DOHH2 (cell line): ENCODE measurements around the gene B3GNT8.

Source experiments
- H3F3A ChIP-seq: fragments of 200-600 bp; sonication (generic), shearing (Covaris generic); 2 replicates; pipeline ENCODE4 v1.6.0; 2016; ENCODE audit warnings: antibody characterized with exemption, mild to moderate bottlenecking; ENCODE audit not compliant: control insufficient read depth, insufficient read depth
- H3K27ac ChIP-seq: fragments of 200-600 bp; sonication (generic); 2 replicates; pipeline ENCODE4 v1.5.1; 2014; ENCODE audit warnings: low read depth, mild to moderate bottlenecking, low read length, moderate library complexity
- H3K27me3 ChIP-seq: fragments of 200-600 bp; sonication (generic); 2 replicates; pipeline ENCODE4 v1.6.1; 2014; ENCODE audit warnings: mild to moderate bottlenecking, low read length, mixed read lengths; ENCODE audit not compliant: control insufficient read depth
- H3K36me3 ChIP-seq: fragments of 200-600 bp; sonication (generic); 2 replicates; pipeline ENCODE4 v1.6.1; 2014; ENCODE audit warnings: mild to moderate bottlenecking, low read length, moderate library complexity, mixed read lengths; ENCODE audit not compliant: control insufficient read depth
- H3K4me1 ChIP-seq: fragments of 200-600 bp; sonication (generic); 2 replicates; pipeline ENCODE4 v1.6.1; 2014; ENCODE audit warnings: mild to moderate bottlenecking, low read length, mixed read lengths; ENCODE audit not compliant: control insufficient read depth
- H3K4me2 ChIP-seq: fragments of 200-600 bp; sonication (generic); 2 replicates; pipeline ENCODE4 v1.6.0; 2014; ENCODE audit warnings: mild to moderate bottlenecking, low read length, moderate library complexity
- H3K4me3 ChIP-seq: fragments of 200-600 bp; sonication (generic); 2 replicates; pipeline ENCODE4 v1.5.1; 2014; ENCODE audit warnings: mild to moderate bottlenecking, low read length, mixed read lengths
- H3K79me2 ChIP-seq: fragments of 200-600 bp; sonication (generic); 2 replicates; pipeline ENCODE4 v1.6.1; 2014; ENCODE audit warnings: mild to moderate bottlenecking, low read length, mixed read lengths; ENCODE audit not compliant: control insufficient read depth
- H3K9me2 ChIP-seq: fragments of 200-600 bp; sonication (generic); replicated peaks from 2 replicates; pipeline ENCODE4 v1.6.1; 2014; ENCODE audit warnings: mild to moderate bottlenecking, low read length, mixed read lengths; ENCODE audit not compliant: control insufficient read depth
- H3K9me3 ChIP-seq: fragments of 200-600 bp; sonication (generic); 2 replicates; pipeline ENCODE4 v1.6.1; 2014; ENCODE audit warnings: antibody characterized with exemption, low read length, mixed read lengths; ENCODE audit not compliant: control insufficient read depth, insufficient read depth
- H4K20me1 ChIP-seq: fragments of 200-600 bp; sonication (generic); 2 replicates; pipeline ENCODE4 v1.6.0; 2014; ENCODE audit warnings: low read depth, mild to moderate bottlenecking, antibody characterized with exemption, low read length, moderate library complexity; ENCODE audit not compliant: control insufficient read depth, insufficient read depth
- CTCF ChIP-seq: fragments of 200-600 bp; sonication (generic); IDR thresholded peaks from one replicate; pipeline ENCODE4 v1.5.1; 2014; ENCODE audit warnings: antibody characterized with exemption, mild to moderate bottlenecking, low read depth, low read length; ENCODE audit not compliant: poor library complexity, severe bottlenecking
- EZH2phosphoT487 ChIP-seq: fragments of 200-600 bp; sonication (generic); IDR thresholded peaks from 2 replicates; pipeline ENCODE4 v1.6.1; 2017; ENCODE audit warnings: borderline replicate concordance, mild to moderate bottlenecking, antibody characterized with exemption, low read length, moderate library complexity, mixed read lengths

B3GNT8 gene

DNA sequence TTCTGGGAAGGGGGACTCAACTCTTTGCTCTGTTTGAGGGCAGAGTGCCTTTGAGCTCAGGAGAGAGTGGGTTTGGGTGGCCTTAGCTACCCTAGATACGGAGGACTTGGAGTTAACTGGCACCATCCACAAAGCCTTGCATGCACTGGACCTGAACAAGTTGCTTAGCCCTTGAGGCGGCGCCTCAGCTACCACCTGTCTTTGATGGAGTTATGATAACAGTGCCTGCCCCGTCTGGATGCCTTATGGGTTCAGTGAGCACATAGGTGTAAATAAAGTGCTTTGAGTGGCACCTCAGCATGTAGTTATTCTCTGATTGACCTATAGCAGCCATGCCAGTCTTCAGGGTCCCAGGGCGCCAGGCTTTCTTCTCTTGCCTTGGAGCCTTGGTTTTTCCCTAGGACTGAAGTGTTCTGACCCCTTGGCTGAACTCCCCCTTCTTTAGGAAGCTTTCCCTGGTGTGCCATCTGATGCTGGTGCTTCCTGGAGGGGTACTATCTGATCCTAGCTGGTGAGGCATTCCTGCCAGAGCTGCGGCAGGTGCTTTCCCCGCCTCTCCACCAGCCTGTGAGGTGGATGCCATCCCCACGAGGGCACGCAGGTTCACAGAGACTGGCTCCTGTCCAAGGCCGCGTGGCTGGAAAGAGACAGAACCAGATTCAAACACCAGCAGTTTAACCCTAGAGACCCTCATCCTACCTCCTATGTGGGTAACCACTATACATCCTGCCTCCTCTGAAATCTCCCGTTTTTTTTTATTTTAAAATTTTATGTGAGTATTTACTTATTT lies 23.8 kb downstream of the B3GNT8 start:
- TF ChIP-seq CTCF (no peak), EZH2phosphoT487 (no peak)
- Histone ChIP-seq H3K27ac (no peak overlapping the region), H3F3A (no peaks in the 10 kb centered on the region), H4K20me1 (no peaks in the 10 kb centered on the region), H3K36me3 (no peaks in the 10 kb centered on the region), H3K4me1 (peaks cover 17% of the 10 kb centered on the region), H3K27me3 (no peaks in the 10 kb centered on the region), H3K9me2 (no peaks in the 10 kb centered on the region), H3K9me3 (no peaks in the 10 kb centered on the region), H3K79me2 (peaks cover 9% of the 10 kb centered on the region), H3K4me2 (no peak overlapping the region), H3K4me3 (no peak overlapping the region)

DNA sequence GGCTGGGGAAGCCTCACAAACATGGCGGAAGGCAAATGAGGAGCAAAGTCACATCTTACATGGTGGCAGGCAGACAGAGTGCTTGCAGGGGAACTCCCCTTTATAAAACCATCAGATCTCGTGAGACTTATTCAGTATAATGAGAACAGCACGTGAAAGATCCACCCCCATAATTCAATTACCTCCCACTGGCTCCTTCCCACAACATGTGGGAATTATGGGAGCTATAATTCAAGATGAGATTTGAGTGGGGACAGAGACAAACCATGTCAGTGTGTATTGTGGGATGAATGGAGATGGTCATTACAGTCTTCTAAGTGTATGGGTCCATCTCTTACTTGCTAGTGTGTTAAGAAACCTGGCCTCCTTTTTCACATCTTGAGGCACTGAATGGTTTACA lies 25.2 kb downstream of the B3GNT8 start:
- no peaks in the 10 kb centered on the region for H3K9me3 ChIP-seq
- H3K27ac ChIP-seq: no peak overlapping the region
- no peaks in the 10 kb centered on the region for H3K9me2 ChIP-seq
- no peaks in the 10 kb centered on the region for H3K27me3 ChIP-seq
- H3K4me3 ChIP-seq: no peak overlapping the region
- no peak overlapping the region for H3K4me2 ChIP-seq
- H3F3A ChIP-seq: no peaks in the 10 kb centered on the region
- H3K79me2 ChIP-seq: peaks cover 18% of the 10 kb centered on the region
- H3K36me3 ChIP-seq: peaks cover 4% of the 10 kb centered on the region; the same call in 1 of the 2 replicates
- H4K20me1 ChIP-seq: no peaks in the 10 kb centered on the region
- H3K4me1 ChIP-seq: peaks cover 10% of the 10 kb centered on the region
- TF ChIP-seq EZH2phosphoT487 (no peak), CTCF (no peak)

DNA sequence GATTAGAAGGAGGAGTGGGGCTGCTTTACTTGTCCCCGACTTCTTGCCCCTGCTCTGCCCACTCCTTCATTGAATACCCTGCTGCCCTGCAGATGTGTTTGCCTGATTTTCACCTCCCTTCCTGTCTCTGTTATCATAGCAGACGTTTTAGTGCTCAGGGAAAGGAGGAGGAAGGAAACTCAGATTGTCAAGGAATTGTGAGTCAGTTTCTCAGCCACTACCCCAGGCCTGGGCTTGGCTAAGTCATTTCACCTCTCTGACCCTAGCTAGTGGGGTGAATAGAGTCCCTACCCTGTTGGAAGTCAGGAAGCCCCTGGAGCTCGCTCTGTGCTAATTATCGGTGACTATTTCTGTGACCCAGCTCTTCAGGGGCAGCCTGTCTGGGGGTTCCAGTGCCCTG lies 25.7 kb downstream of the B3GNT8 start:
- H4K20me1 ChIP-seq: no peaks in the 10 kb centered on the region
- TF ChIP-seq CTCF (no peak), EZH2phosphoT487 (no peak)
- H3K36me3 ChIP-seq: peaks cover 4% of the 10 kb centered on the region; the same call in 1 of the 2 replicates
- H3K4me1 ChIP-seq: peaks cover 9% of the 10 kb centered on the region
- H3K79me2 ChIP-seq: peaks cover 24% of the 10 kb centered on the region
- H3K9me2 ChIP-seq: no peaks in the 10 kb centered on the region
- H3K27me3 ChIP-seq: no peaks in the 10 kb centered on the region
- H3K27ac ChIP-seq: no peak overlapping the region
- no peak overlapping the region for H3K4me3 ChIP-seq
- H3F3A ChIP-seq: no peaks in the 10 kb centered on the region
- H3K9me3 ChIP-seq: no peaks in the 10 kb centered on the region
- H3K4me2 ChIP-seq: no peak overlapping the region
